Lower lobe of right lung (tissue), 2 donors: Measurements from ENCODE around the gene APBB1IP. TPM values are rescaled to one million over a fixed set of nuclear protein-coding genes. Genes with fewer than 3 reads are reported as not detected.

ENCODE experiments used
- ATAC-seq, 2 donors: fragments of 200-7000 bp; cut with Tn5 transposase; one replicate each; pipeline ENCODE4 v1.9.1; 2020 to 2022; ENCODE audit warnings: mild to moderate bottlenecking in 2 of 2, moderate library complexity in 2 of 2
- DNase-seq: peaks from one replicate; pipeline ENCODE4 v3.0.0-alpha.2; 2020
- H3K27ac ChIP-seq: fragments of 200-600 bp; one replicate; pipeline ENCODE4 v1.8.0; 2022
- H3K27me3 ChIP-seq: fragments of 200-600 bp; one replicate; pipeline ENCODE4 v1.8.0; 2022; ENCODE audit warnings: low read depth
- H3K36me3 ChIP-seq: fragments of 200-600 bp; one replicate; pipeline ENCODE4 v1.8.0; 2022; ENCODE audit warnings: mild to moderate bottlenecking
- H3K4me1 ChIP-seq: fragments of 200-600 bp; one replicate; pipeline ENCODE4 v1.8.0; 2022
- H3K4me3 ChIP-seq: fragments of 200-600 bp; one replicate; pipeline ENCODE4 v1.8.0; 2022; ENCODE audit warnings: mild to moderate bottlenecking
- H3K9me3 ChIP-seq: fragments of 200-600 bp; one replicate; pipeline ENCODE4 v1.8.0; 2022
- intact Hi-C: fragments of 100-400 bp; cut with DNase I; formaldehyde crosslinking; loops from one replicate; pipeline ENCODE4 v1.11.0; 2022
- total RNA-seq: library from RNA; stranded (reverse); fragmentation: NEBNext Ultra II Directional; extraction: Animal tissue kit (Norgen Biotek cat#: 25700); gene quantifications from one replicate; pipeline ENCODE4 v1.2.1, GENCODE V29; 2021
- TF ChIP-seq, protein P1 (sequence below): fragments of 200-600 bp; IDR thresholded peaks from one replicate; pipeline ENCODE4 v1.8.0; 2022; ENCODE audit warnings: antibody characterized with exemption, mild to moderate bottlenecking
- donor health status: DM: no; HTN: yes; CAD: no; lungs with severe emphysema.

Gene APBB1IP
- total RNA-seq, 1 donor from 2014 or later = 36.8 TPM

- Histone ChIP-seq H3K36me3 (peaks cover 3% of the 10 kb centered on the region), H3K9me3 (no peaks in the 10 kb centered on the region), H3K27ac (no peak overlapping the region), H3K4me3 (no peak overlapping the region), H3K27me3 (no peaks in the 10 kb centered on the region), H3K4me1 (peaks cover 39% of the 10 kb centered on the region)
- no peak for DNase-seq
- intact Hi-C loops = no loop called here
- TF ChIP-seq, protein P1, sequence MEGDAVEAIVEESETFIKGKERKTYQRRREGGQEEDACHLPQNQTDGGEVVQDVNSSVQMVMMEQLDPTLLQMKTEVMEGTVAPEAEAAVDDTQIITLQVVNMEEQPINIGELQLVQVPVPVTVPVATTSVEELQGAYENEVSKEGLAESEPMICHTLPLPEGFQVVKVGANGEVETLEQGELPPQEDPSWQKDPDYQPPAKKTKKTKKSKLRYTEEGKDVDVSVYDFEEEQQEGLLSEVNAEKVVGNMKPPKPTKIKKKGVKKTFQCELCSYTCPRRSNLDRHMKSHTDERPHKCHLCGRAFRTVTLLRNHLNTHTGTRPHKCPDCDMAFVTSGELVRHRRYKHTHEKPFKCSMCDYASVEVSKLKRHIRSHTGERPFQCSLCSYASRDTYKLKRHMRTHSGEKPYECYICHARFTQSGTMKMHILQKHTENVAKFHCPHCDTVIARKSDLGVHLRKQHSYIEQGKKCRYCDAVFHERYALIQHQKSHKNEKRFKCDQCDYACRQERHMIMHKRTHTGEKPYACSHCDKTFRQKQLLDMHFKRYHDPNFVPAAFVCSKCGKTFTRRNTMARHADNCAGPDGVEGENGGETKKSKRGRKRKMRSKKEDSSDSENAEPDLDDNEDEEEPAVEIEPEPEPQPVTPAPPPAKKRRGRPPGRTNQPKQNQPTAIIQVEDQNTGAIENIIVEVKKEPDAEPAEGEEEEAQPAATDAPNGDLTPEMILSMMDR = no peak
- ATAC-seq = no peak
These were observed 39.9 kb downstream of the APBB1IP start for GRCh38 chr10:26478061-26478460.

DNA sequence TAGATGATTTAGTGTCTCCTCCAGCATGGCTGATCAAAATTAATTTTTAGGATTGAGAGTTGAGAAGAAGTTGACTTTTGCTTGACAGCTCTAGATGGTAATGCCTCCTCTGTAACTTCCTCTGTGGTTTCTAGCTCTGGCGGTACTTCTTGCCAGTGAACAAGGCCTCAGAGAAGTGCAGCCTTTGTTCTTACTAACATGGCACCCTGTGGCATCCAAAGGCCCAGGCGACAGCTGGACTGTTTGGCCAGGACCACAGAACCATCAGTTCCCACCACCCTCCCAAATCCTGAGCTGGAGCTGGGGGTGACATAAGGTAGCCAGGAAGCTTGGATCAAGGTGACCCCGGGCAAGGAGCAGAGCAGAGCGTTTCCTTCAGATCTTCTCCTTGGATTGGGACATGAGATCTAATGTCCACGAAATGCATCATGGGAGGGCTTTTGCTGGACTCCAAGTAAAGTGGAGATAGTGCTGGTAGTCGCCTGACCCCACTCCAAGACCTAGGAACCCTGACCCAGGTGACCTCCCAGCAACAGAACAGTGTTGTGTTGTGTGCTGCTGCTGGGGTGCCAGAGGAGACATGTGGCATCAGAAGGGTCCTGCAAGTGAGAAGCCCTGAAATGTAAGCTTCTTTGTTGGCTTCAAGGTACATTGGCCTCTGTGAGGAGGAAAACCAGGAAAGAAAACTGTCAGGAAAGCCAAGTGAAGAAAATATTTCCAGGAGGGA, 41.8 kb downstream of the APBB1IP start:
- DNase-seq (no peak), ATAC-seq (peak; percentile 55 to 60)
- TF ChIP-seq, protein P1 = no peak
- Histone ChIP-seq H3K4me1 (peaks cover 36% of the 10 kb centered on the region), H3K27me3 (no peaks in the 10 kb centered on the region), H3K27ac (no peak overlapping the region), H3K9me3 (no peaks in the 10 kb centered on the region), H3K36me3 (peaks cover 3% of the 10 kb centered on the region), H3K4me3 (no peak overlapping the region)
- intact Hi-C loops = no loop called here

- Histone ChIP-seq H3K9me3 (no peaks in the 10 kb centered on the region), H3K4me3 (no peak overlapping the region), H3K4me1 (peaks cover 49% of the 10 kb centered on the region), H3K36me3 (peaks cover 3% of the 10 kb centered on the region), H3K27ac (no peak overlapping the region), H3K27me3 (no peaks in the 10 kb centered on the region)
- DNase-seq (no peak), ATAC-seq (no peak)
- intact Hi-C loops = no loop called here
- TF ChIP-seq, protein P1 = no peak
These were observed 43.2 kb downstream of the APBB1IP start for GRCh38 chr10:26481315-26481692.

GRCh38 chr10:26481914-26482550, 43.9 kb downstream of the APBB1IP start:
- H3K4me3 ChIP-seq = no peak overlapping the region
- intact Hi-C loops = no loop called here
- peak overlapping the region; percentile 50 for H3K27ac ChIP-seq
- TF ChIP-seq, protein P1 = no peak
- H3K27me3 ChIP-seq = no peaks in the 10 kb centered on the region
- ATAC-seq (peak; percentile 62 to 79), DNase-seq (no peak)
- H3K4me1 ChIP-seq = peaks cover 56% of the 10 kb centered on the region
- no peaks in the 10 kb centered on the region for H3K9me3 ChIP-seq
- H3K36me3 ChIP-seq = peaks cover 3% of the 10 kb centered on the region

DNA sequence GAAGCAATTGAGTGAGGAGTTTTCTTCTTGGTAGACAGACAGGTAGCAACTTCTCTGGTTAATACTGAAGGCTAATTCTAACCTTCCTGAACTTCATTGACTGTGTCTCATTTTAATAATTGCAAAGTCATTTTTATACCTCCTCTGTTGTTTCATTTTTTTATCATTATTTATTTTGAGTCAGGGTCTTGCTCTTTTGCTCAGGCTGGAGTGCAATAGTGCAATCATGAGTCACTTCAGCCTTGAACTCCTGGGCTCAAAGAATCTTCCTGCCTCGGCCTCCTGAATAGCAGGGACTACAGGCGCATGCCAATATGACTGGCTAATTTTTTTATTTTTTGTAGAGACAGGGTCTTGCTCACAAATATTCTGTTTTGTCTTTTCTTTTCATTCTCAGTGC, 45.4 kb downstream of the APBB1IP start:
- no peaks in the 10 kb centered on the region for H3K9me3 ChIP-seq
- intact Hi-C loops = no loop called here
- TF ChIP-seq, protein P1 = no peak
- H3K36me3 ChIP-seq = no peaks in the 10 kb centered on the region
- ATAC-seq (no peak), DNase-seq (no peak)
- H3K27me3 ChIP-seq = no peaks in the 10 kb centered on the region
- H3K4me1 ChIP-seq = peaks cover 59% of the 10 kb centered on the region
- no peak overlapping the region for H3K4me3 ChIP-seq
- H3K27ac ChIP-seq = no peak overlapping the region
